ENCODE data around the gene HES1. TPM values are rescaled to one million over a fixed set of nuclear protein-coding genes. Genes with fewer than 3 reads are reported as not detected.

The HES1 gene
- polyA plus RNA-seq, 1 donor (not counting 4 experiments of a cell fraction or from before 2014, with no cell fraction given) = 138 TPM

- Histone ChIP-seq H3K9me3 (ENCODE audit: control insufficient read depth, low read depth, low read length) (no peaks in the 10 kb centered on the region), H3K4me3 (ENCODE audit: control insufficient read depth in 2 of 3, extremely low read depth in 1 of 3, insufficient read depth in 2 of 3, low read depth in 1 of 3, low read length in 3 of 3) (no peak overlapping the region), H3K9me1 (ENCODE audit: control insufficient read depth, extremely low read depth, insufficient read depth, low read length) (no peaks in the 10 kb centered on the region), H3K36me3 (ENCODE audit: control insufficient read depth in 2 of 2, extremely low read depth in 1 of 2, insufficient read depth in 2 of 2, low read length in 2 of 2) (no peaks in the 10 kb centered on the region), H4K20me1 (ENCODE audit: control insufficient read depth, extremely low read depth, insufficient read depth, low read length) (no peaks in the 10 kb centered on the region), H3K9ac (ENCODE audit: control insufficient read depth, extremely low read depth, insufficient read depth, low read length) (no peak overlapping the region), H3K4me2 (ENCODE audit: control insufficient read depth, extremely low read depth, insufficient read depth, low read depth, low read length) (no peak overlapping the region), H3K79me2 (ENCODE audit: control insufficient read depth, insufficient read depth, low read length) (no peaks in the 10 kb centered on the region), H3K27ac (ENCODE audit: control insufficient read depth, insufficient read depth, low read length) (no peak overlapping the region), H3K27me3 (ENCODE audit: control insufficient read depth, extremely low read depth, insufficient read depth, low read length) (no peaks in the 10 kb centered on the region), H3K4me1 (ENCODE audit: control insufficient read depth, extremely low read depth, insufficient read depth, low read length) (no peaks in the 10 kb centered on the region), H2AFZ (ENCODE audit: control insufficient read depth, low read length) (no peak overlapping the region)
- DNase-seq (ENCODE audit: low read depth, low spot score) (no peak), FAIRE-seq (no peak)
- dilution Hi-C loops (cut with MboI; ENCODE audit: extremely low pct_ligation_motif_present, low sequenced_read_pairs) = no loop called here
- no peak for TF ChIP-seq EZH2 (IDR thresholded peaks at IDR 0.05; ENCODE audit: low read length)
- TF ChIP-seq CTCF (optimal IDR thresholded peaks at IDR 0.05 in 1 of 3, IDR thresholded peaks at IDR 0.05 in 1 of 3, conservative IDR thresholded peaks at IDR 0.05 in 1 of 3; ENCODE audit: extremely low read depth in 1 of 3, insufficient read depth in 2 of 3, low read length in 3 of 3) = no peak
Observed at GRCh38 chr3:194183271-194183670, 47.3 kb downstream of the HES1 start.

GRCh38 chr3:194184265-194184751 is 48.4 kb downstream of the HES1 start:
- Histone ChIP-seq H4K20me1 (ENCODE audit: control insufficient read depth, extremely low read depth, insufficient read depth, low read length) (no peaks in the 10 kb centered on the region), H3K9ac (ENCODE audit: control insufficient read depth, extremely low read depth, insufficient read depth, low read length) (no peak overlapping the region), H2AFZ (ENCODE audit: control insufficient read depth, low read length) (no peak overlapping the region), H3K9me1 (ENCODE audit: control insufficient read depth, extremely low read depth, insufficient read depth, low read length) (no peaks in the 10 kb centered on the region), H3K27ac (ENCODE audit: control insufficient read depth, insufficient read depth, low read length) (no peak overlapping the region), H3K4me3 (ENCODE audit: control insufficient read depth in 2 of 3, extremely low read depth in 1 of 3, insufficient read depth in 2 of 3, low read depth in 1 of 3, low read length in 3 of 3) (no peak overlapping the region), H3K79me2 (ENCODE audit: control insufficient read depth, insufficient read depth, low read length) (no peaks in the 10 kb centered on the region), H3K9me3 (ENCODE audit: control insufficient read depth, low read depth, low read length) (no peaks in the 10 kb centered on the region), H3K27me3 (ENCODE audit: control insufficient read depth, extremely low read depth, insufficient read depth, low read length) (no peaks in the 10 kb centered on the region), H3K4me1 (ENCODE audit: control insufficient read depth, extremely low read depth, insufficient read depth, low read length) (no peaks in the 10 kb centered on the region), H3K36me3 (ENCODE audit: control insufficient read depth in 2 of 2, extremely low read depth in 1 of 2, insufficient read depth in 2 of 2, low read length in 2 of 2) (no peaks in the 10 kb centered on the region), H3K4me2 (ENCODE audit: control insufficient read depth, extremely low read depth, insufficient read depth, low read depth, low read length) (no peak overlapping the region)
- TF ChIP-seq EZH2 (IDR thresholded peaks at IDR 0.05; ENCODE audit: low read length) (no peak), CTCF (optimal IDR thresholded peaks at IDR 0.05 in 1 of 3, IDR thresholded peaks at IDR 0.05 in 1 of 3, conservative IDR thresholded peaks at IDR 0.05 in 1 of 3; ENCODE audit: extremely low read depth in 1 of 3, insufficient read depth in 2 of 3, low read length in 3 of 3) (no peak)
- dilution Hi-C loops (cut with MboI; ENCODE audit: extremely low pct_ligation_motif_present, low sequenced_read_pairs) = no loop called here
- DNase-seq (ENCODE audit: low read depth, low spot score) = no peak
- no peak for FAIRE-seq

Measured in keratinocyte (primary cell).